SK-N-MC (cell line): Measurements from ENCODE around the gene FOLR2.

Experiments used
- DNase-seq: peaks from one replicate; pipeline ENCODE4 v3.0.0-alpha.2; 2011; ENCODE audit warnings: low read depth, low spot score
- H3K27ac ChIP-seq: fragments of 200-600 bp; sonication (generic); 2 replicates; pipeline ENCODE4 v1.5.1; 2016; ENCODE audit warnings: mixed run types
- H3K36me3 ChIP-seq: fragments of 200-600 bp; sonication (generic); 2 replicates; pipeline ENCODE4 v1.6.1; 2017; ENCODE audit warnings: antibody characterized with exemption, low read length, mixed read lengths; ENCODE audit not compliant: insufficient read depth
- H3K4me3 ChIP-seq: fragments of 200-600 bp; sonication (generic); 2 replicates; pipeline ENCODE4 v1.5.1; 2016
- H3K9ac ChIP-seq: fragments of 200-600 bp; sonication (generic); 2 replicates; pipeline ENCODE4 v1.8.0; 2017; ENCODE audit warnings: mixed run types, mixed read lengths; ENCODE audit not compliant: insufficient read length
- H3K9me3 ChIP-seq: fragments of 200-600 bp; sonication (generic); 2 replicates; pipeline ENCODE4 v1.6.1; 2017; ENCODE audit warnings: low read depth, mild to moderate bottlenecking, antibody characterized with exemption, low read length, moderate library complexity, mixed read lengths
- EZH2 ChIP-seq: fragments of 200-600 bp; sonication (generic); IDR thresholded peaks from one replicate; pipeline ENCODE4 v1.6.1; 2017; ENCODE audit warnings: antibody characterized with exemption
- FOXP2 ChIP-seq: optimal IDR thresholded peaks from 2 replicates; pipeline ENCODE3; 2011; ENCODE audit warnings: mild to moderate bottlenecking, moderate library complexity; ENCODE audit not compliant: insufficient read depth; ENCODE audit errors: extremely low read length, control extremely low read depth
- POLR2AphosphoS5 ChIP-seq: IDR thresholded peaks from 2 replicates; pipeline ENCODE4 v1.6.1; 2012; ENCODE audit warnings: mild to moderate bottlenecking, low read depth, low read length, borderline replicate concordance

Gene FOLR2

GRCh38 chr11:72250661-72251464, 34.3 kb downstream of the FOLR2 start:
- no peaks in the 10 kb centered on the region for H3K9me3 ChIP-seq
- TF ChIP-seq POLR2AphosphoS5 (no peak), EZH2 (no peak), FOXP2 (no peak)
- no peak overlapping the region for H3K27ac ChIP-seq
- no peak overlapping the region for H3K4me3 ChIP-seq
- DNase-seq = no peak
- H3K9ac ChIP-seq = no peak overlapping the region
- no peaks in the 10 kb centered on the region for H3K36me3 ChIP-seq

DNA sequence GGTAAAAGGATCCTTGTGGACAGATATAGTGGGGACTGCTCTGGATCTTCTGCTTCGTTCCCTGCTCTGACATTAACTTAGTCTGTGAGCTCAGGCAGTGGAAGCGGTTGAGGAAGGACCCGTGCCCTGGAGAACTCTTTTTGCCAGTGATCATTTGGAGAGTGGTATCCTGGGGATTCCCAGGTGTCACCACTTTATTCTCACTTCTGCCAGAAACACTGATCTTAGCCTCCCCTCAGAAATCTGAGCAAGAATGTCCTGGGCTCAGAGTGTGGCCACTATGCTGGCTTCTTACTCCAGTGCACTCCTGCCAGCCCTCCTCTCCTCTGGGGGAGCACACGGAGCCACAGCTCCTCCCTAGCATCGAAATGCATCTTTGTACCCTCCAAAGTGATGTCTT, 35.0 kb downstream of the FOLR2 start:
- Histone ChIP-seq H3K9me3 (no peaks in the 10 kb centered on the region), H3K27ac (no peak overlapping the region), H3K9ac (no peak overlapping the region), H3K4me3 (no peak overlapping the region), H3K36me3 (no peaks in the 10 kb centered on the region)
- no peak for DNase-seq
- no peak for TF ChIP-seq EZH2
- TF ChIP-seq POLR2AphosphoS5 = no peak
- TF ChIP-seq FOXP2 = no peak

- Histone ChIP-seq H3K27ac (no peak overlapping the region), H3K9me3 (no peaks in the 10 kb centered on the region), H3K36me3 (no peaks in the 10 kb centered on the region), H3K9ac (no peak overlapping the region), H3K4me3 (no peak overlapping the region)
- TF ChIP-seq EZH2 (no peak), FOXP2 (no peak), POLR2AphosphoS5 (no peak)
- DNase-seq = no peak
Measured at GRCh38 chr11:72253392-72253791, 36.8 kb downstream of the FOLR2 start.

- no peak overlapping the region for H3K27ac ChIP-seq
- TF ChIP-seq FOXP2 = no peak
- TF ChIP-seq POLR2AphosphoS5 = no peak
- TF ChIP-seq EZH2 = no peak
- DNase-seq = no peak
Measured at GRCh38 chr11:72254299-72254993, 37.9 kb downstream of the FOLR2 start.

GRCh38 chr11:72257570-72257969, 41.0 kb downstream of the FOLR2 start:
- DNase-seq = no peak
- Histone ChIP-seq H3K36me3 (no peaks in the 10 kb centered on the region), H3K9ac (no peak overlapping the region), H3K9me3 (no peaks in the 10 kb centered on the region), H3K4me3 (no peak overlapping the region), H3K27ac (no peak overlapping the region)
- no peak for TF ChIP-seq FOXP2
- no peak for TF ChIP-seq EZH2

More at GRCh38 chr11:72254299-72254993, 37.9 kb downstream of the FOLR2 start:
- no peaks in the 10 kb centered on the region for H3K9me3 ChIP-seq
- H3K9ac ChIP-seq = no peak overlapping the region
- H3K4me3 ChIP-seq = no peak overlapping the region
- H3K36me3 ChIP-seq = no peaks in the 10 kb centered on the region

GRCh38 chr11:72259490-72259889, 42.9 kb downstream of the FOLR2 start:
- TF ChIP-seq POLR2AphosphoS5 (no peak), FOXP2 (no peak), EZH2 (no peak)
- Histone ChIP-seq H3K9me3 (no peaks in the 10 kb centered on the region), H3K4me3 (no peak overlapping the region), H3K27ac (no peak overlapping the region), H3K36me3 (no peaks in the 10 kb centered on the region), H3K9ac (no peak overlapping the region)
- DNase-seq = no peak

DNA sequence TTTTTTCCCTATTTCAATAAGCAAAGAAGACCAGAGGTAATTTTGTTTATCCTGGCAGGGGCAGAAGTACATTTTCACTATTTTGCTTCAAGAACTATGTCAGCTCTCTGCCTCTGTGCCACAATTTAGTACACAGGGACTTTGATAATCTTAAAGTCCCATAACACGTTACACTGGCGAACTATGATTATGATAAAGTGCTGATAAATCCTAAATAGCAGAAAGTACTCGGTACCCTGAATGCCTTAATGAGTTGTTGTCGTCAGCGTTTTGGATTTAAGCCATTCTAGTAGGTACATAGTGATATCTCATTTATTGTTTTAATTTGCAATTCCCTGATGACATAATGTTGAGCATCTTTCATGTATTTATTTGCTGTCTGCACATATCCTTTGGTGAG, 44.0 kb downstream of the FOLR2 start:
- Histone ChIP-seq H3K4me3 (no peak overlapping the region), H3K9ac (no peak overlapping the region), H3K9me3 (no peaks in the 10 kb centered on the region), H3K27ac (no peak overlapping the region), H3K36me3 (no peaks in the 10 kb centered on the region)
- DNase-seq = no peak
- no peak for TF ChIP-seq FOXP2
- no peak for TF ChIP-seq POLR2AphosphoS5
- TF ChIP-seq EZH2 = no peak

DNA sequence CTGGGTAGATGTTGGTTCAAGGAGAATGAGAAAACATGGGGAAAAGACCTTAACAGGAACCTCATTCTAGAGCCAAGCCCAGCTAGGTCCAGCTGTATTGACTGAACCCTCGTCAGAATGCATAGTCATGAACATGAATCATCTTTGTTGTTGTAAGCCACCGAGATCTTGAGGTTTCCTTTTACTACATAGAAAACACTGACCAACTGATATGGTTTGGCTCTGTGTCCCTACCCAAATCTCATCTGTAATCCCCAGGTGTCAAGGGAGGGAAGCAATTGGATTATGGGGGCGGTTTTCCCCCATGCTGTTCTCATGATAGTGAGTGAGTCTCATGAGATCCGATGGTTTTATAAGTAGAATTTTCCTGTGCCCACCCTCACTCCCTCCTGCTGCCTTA, 46.8 kb downstream of the FOLR2 start:
- no peak overlapping the region for H3K9ac ChIP-seq
- H3K36me3 ChIP-seq = no peaks in the 10 kb centered on the region
- no peaks in the 10 kb centered on the region for H3K9me3 ChIP-seq
- no peak overlapping the region for H3K27ac ChIP-seq
- no peak overlapping the region for H3K4me3 ChIP-seq
- TF ChIP-seq POLR2AphosphoS5 = no peak
- no peak for DNase-seq
